HG03196 (cell line): ENCODE results near the gene SYNE3.

ENCODE experiments used
- ATAC-seq: cut with Tn5 transposase; IDR thresholded peaks from one replicate; pipeline ENCODE4 v1.9.1; 2021; ENCODE audit not compliant: unreplicated experiment

Gene SYNE3

DNA sequence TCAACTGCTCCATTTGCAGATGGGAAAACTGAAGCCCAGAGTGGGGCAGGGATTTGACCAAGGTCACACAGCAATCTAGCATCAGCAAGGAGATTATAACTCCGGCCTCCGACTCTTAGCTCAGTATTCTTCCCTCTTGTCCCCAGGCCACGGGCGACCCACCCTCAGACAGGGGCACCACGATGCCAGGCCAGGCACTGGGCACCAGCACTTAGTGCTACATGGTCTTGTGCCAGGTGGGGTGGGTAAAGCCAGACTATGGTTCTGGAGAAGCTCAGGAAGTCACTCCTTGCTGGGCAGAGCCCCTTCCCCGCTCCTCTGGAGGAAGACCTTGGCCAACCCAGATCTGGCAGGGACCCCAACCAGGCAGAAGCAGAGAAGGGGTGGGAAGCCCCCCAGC lies 41.5 kb downstream of the SYNE3 start:
- ATAC-seq, result no peak

DNA sequence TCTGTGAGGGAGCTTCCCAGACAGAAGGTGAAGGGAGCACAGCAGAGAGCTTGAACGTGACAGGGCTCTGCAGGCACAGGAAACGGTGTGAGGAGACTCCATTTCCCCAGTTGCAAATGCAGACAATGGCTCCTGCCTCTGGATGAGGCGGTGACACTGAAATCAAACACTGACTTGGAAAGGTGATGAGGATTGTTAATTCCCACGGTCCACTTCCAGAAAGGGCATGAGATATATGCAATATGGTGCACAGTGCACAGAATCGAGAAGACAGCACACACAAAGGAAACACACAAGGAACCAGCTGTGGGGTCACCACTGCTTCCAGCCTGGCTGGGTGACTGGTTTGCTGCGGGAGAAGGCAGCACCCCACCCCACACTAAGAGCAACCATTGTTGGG lies 42.0 kb downstream of the SYNE3 start:
- no peak for ATAC-seq

DNA sequence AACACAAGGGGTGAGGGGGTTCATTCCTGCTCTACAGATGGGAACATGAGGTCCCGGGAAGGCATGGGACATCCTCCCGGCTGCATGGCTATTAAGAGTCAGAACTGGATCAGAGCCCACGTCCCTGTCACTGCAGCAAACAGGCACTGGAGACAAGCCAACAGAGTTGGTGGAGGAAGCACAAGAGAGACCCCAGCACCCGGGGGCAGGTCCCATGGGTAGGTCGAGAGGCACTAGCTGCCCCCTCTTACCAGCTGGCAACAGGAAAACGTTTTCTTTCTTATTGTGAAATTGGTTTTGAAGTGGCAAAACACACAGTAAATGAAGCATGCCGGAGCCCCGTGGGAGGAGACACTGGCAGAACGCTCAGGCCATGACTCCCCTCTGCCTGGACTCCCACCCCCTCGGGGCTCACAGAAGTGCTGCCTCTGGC lies 43.6 kb downstream of the SYNE3 start:
- ATAC-seq, result no peak

GRCh38 chr14:95471476-95471875 lies 45.0 kb downstream of the SYNE3 start:
- ATAC-seq, result no peak

DNA sequence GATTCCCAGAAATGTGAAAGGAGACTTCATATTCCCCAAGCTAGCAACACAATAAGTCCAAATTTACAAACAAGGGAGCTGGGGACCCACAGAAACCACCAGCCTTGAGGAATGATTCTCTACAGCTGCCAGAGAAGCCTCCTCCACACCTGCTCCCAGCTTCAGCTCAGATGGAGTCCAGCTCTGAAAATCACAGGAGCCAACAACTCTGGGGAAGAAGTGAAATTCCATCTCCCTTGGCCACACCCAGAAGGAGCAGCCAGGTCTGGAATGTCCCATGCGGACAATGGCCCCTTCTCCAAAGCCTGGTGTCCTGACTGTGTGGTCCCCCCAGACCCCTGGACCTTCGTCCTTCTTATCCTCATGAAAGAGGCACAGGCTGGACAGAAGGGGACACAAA lies 45.4 kb downstream of the SYNE3 start:
- no peak for ATAC-seq

GRCh38 chr14:95469134-95469481 lies 47.3 kb downstream of the SYNE3 start:
- ATAC-seq, result no peak

GRCh38 chr14:95468448-95469133 lies 47.9 kb downstream of the SYNE3 start:
- no peak for ATAC-seq

- ATAC-seq, result no peak
These were observed 48.8 kb downstream of the SYNE3 start for GRCh38 chr14:95467657-95468056.

GRCh38 chr14:95467232-95467631 lies 49.2 kb downstream of the SYNE3 start:
- ATAC-seq, result no peak
